HEK293 (cell line): ENCODE data around the gene LSM10.

Source experiments
- CTCF ChIA-PET: fragments of 350-600 bp; formaldehyde crosslinking; extraction: SDS; loops from one replicate; lab custom pipeline; 2021; ENCODE audit warnings: antibody characterized with exemption; lab: Yijun Ruan, JAX
- POLR2A ChIA-PET: fragments of 300-600 bp; formaldehyde crosslinking; extraction: SDS; loops from one replicate; lab custom pipeline; 2020; ENCODE audit warnings: antibody characterized with exemption, inconsistent platforms; lab: Yijun Ruan, JAX
- H3K27ac ChIP-seq: fragments of 200-500 bp; sonication (Bioruptor generic); 2 replicates; pipeline ENCODE4 v1.5.1; 2014; ENCODE audit warnings: low read depth, low read length, control low read depth, inconsistent platforms; ENCODE audit errors: extremely low read depth
- H3K36me3 ChIP-seq, 2 experiments: fragments of 200-500 bp in 1 of 2; sonication (Bioruptor generic) in 1 of 2; 1 replicate in 1 of 2; 2 replicates in 1 of 2; pipeline ENCODE4 v1.5.1; 2014 to 2017; ENCODE audit warnings: inconsistent platforms in 2 of 2, low read length in 2 of 2; ENCODE audit not compliant: control insufficient read depth in 2 of 2, insufficient read depth in 1 of 2
- H3K4me1 ChIP-seq: fragments of 200-500 bp; sonication (Bioruptor generic); 2 replicates; pipeline ENCODE4 v1.5.1; 2014; ENCODE audit warnings: mild to moderate bottlenecking, low read length, inconsistent platforms; ENCODE audit not compliant: control insufficient read depth, insufficient read depth
- H3K4me3 ChIP-seq: 2 replicates; pipeline ENCODE4 v1.5.1; 2011; ENCODE audit warnings: low read depth, mild to moderate bottlenecking, control low read depth, low read length, moderate library complexity
- H3K9me3 ChIP-seq: fragments of 200-500 bp; sonication (Bioruptor generic); 2 replicates; pipeline ENCODE4 v1.5.1; 2014; ENCODE audit warnings: low read depth, low read length, inconsistent platforms; ENCODE audit not compliant: control insufficient read depth, insufficient read depth
- PRDM1 ChIP-seq: fragments of 450-650 bp; formaldehyde crosslinking; IDR thresholded peaks from 2 replicates; pipeline ENCODE4; 2016; ENCODE audit warnings: missing biosample characterization, missing genetic modification characterization
- PRDM2 ChIP-seq: fragments of 450-650 bp; formaldehyde crosslinking; IDR thresholded peaks from 2 replicates; pipeline ENCODE4 v1.5.1; 2016; ENCODE audit warnings: missing biosample characterization, missing genetic modification characterization, borderline replicate concordance
- SCRT2 ChIP-seq: fragments of 450-650 bp; formaldehyde crosslinking; IDR thresholded peaks from 2 replicates; pipeline ENCODE4 v1.5.1; 2016; ENCODE audit warnings: missing biosample characterization, missing genetic modification characterization
- ZBTB21 ChIP-seq: fragments of 450-650 bp; formaldehyde crosslinking; IDR thresholded peaks from 2 replicates; pipeline ENCODE4 v1.5.1; 2017; ENCODE audit warnings: missing biosample characterization, missing genetic modification characterization
- ZNF10 ChIP-seq: fragments of 450-650 bp; formaldehyde crosslinking; IDR thresholded peaks from 2 replicates; pipeline ENCODE4 v1.5.1; 2017; ENCODE audit warnings: missing biosample characterization, missing genetic modification characterization
- ZNF114 ChIP-seq: fragments of 450-650 bp; formaldehyde crosslinking; IDR thresholded peaks from 2 replicates; pipeline ENCODE4 v1.5.0; 2017; ENCODE audit warnings: missing biosample characterization, missing genetic modification characterization
- ZNF138 ChIP-seq: fragments of 450-650 bp; formaldehyde crosslinking; IDR thresholded peaks from 2 replicates; pipeline ENCODE4 v1.5.1; 2016; ENCODE audit warnings: missing biosample characterization, missing genetic modification characterization, borderline replicate concordance
- ZNF202 ChIP-seq: fragments of 450-650 bp; formaldehyde crosslinking; IDR thresholded peaks from 2 replicates; pipeline ENCODE4 v1.5.1; 2016; ENCODE audit warnings: missing biosample characterization, missing genetic modification characterization, borderline replicate concordance
- ZNF292 ChIP-seq: fragments of 450-650 bp; formaldehyde crosslinking; IDR thresholded peaks from 2 replicates; pipeline ENCODE4 v1.5.1; 2016; ENCODE audit warnings: low read depth, missing biosample characterization, missing genetic modification characterization, borderline replicate concordance
- ZNF394 ChIP-seq: fragments of 450-650 bp; formaldehyde crosslinking; IDR thresholded peaks from 2 replicates; pipeline ENCODE4 v1.5.1; 2016; ENCODE audit warnings: missing biosample characterization, missing genetic modification characterization, mild to moderate bottlenecking, moderate library complexity, borderline replicate concordance
- ZNF416 ChIP-seq: fragments of 450-650 bp; formaldehyde crosslinking; IDR thresholded peaks from 2 replicates; pipeline ENCODE4 v1.5.1; 2016; ENCODE audit warnings: missing biosample characterization, missing genetic modification characterization
- ZNF501 ChIP-seq: fragments of 450-650 bp; formaldehyde crosslinking; IDR thresholded peaks from 2 replicates; pipeline ENCODE4 v1.5.1; 2016; ENCODE audit warnings: missing biosample characterization, missing genetic modification characterization
- ZNF510 ChIP-seq: fragments of 450-650 bp; formaldehyde crosslinking; IDR thresholded peaks from 2 replicates; pipeline ENCODE4 v1.5.1; 2018; ENCODE audit warnings: mild to moderate bottlenecking, missing genetic modification characterization, missing biosample characterization; ENCODE audit not compliant: insufficient replicate concordance
- ZNF518A ChIP-seq: fragments of 450-650 bp; formaldehyde crosslinking; conservative IDR thresholded peaks from 2 replicates; pipeline ENCODE4 v1.5.1; 2016; ENCODE audit warnings: low read depth, missing biosample characterization, missing genetic modification characterization
- ZNF521 ChIP-seq: fragments of 450-650 bp; formaldehyde crosslinking; IDR thresholded peaks from 2 replicates; pipeline ENCODE4 v1.5.1; 2017; ENCODE audit warnings: missing biosample characterization, mild to moderate bottlenecking, missing genetic modification characterization
- ZNF549 ChIP-seq: fragments of 450-650 bp; IDR thresholded peaks from 2 replicates; pipeline ENCODE4 v1.5.1; 2018; ENCODE audit warnings: missing biosample characterization, missing genetic modification characterization, mild to moderate bottlenecking, inconsistent platforms, moderate library complexity
- ZNF555 ChIP-seq: fragments of 450-650 bp; formaldehyde crosslinking; conservative IDR thresholded peaks from 2 replicates; pipeline ENCODE4 v1.5.1; 2017; ENCODE audit warnings: missing biosample characterization, mild to moderate bottlenecking, missing genetic modification characterization, inconsistent platforms
- TF ChIP-seq, protein P1 (sequence below): fragments of 450-650 bp; formaldehyde crosslinking; IDR thresholded peaks from 2 replicates; pipeline ENCODE4 v1.5.1; 2016; ENCODE audit warnings: missing biosample characterization, missing genetic modification characterization

Gene LSM10

GRCh38 chr1:36343651-36344394 lies 53.9 kb downstream of the LSM10 start:
- Histone ChIP-seq H3K4me3 (no peak overlapping the region), H3K4me1 (no peaks in the 10 kb centered on the region), H3K36me3 (peaks cover 0 to 76% of the 10 kb centered on the region in 2 experiments; a peak in 2 of 3 replicates), H3K27ac (no peak overlapping the region), H3K9me3 (no peaks in the 10 kb centered on the region)
- POLR2A ChIA-PET, result no interaction called here
- CTCF ChIA-PET, result interaction anchor here (0.8 to 2.4 kb wide), 8 partner anchors 10 to 90 kb away, joined by 4 to 21 read pairs (median 10); no protein-coding TSS in a partner anchor
- TF ChIP-seq SCRT2 (tag by site-specific recombination) (no peak), ZNF510 (no peak), ZNF10 (tag by site-specific recombination) (no peak), ZBTB21 (tag by site-specific recombination) (no peak), ZNF501 (tag by site-specific recombination) (no peak), PRDM2 (tag by site-specific recombination) (no peak), ZNF549 (no peak), ZNF416 (tag by site-specific recombination) (no peak), PRDM1 (tag by site-specific recombination) (no peak), ZNF394 (no peak), ZNF555 (tag by site-specific recombination) (no peak), ZNF292 (tag by site-specific recombination) (no peak), ZNF114 (tag by site-specific recombination) (no peak), ZNF202 (no peak), ZNF518A (tag by site-specific recombination) (no peak), ZNF138 (tag by site-specific recombination) (no peak), ZNF521 (tag by site-specific recombination) (no peak)
- TF ChIP-seq, protein P1, sequence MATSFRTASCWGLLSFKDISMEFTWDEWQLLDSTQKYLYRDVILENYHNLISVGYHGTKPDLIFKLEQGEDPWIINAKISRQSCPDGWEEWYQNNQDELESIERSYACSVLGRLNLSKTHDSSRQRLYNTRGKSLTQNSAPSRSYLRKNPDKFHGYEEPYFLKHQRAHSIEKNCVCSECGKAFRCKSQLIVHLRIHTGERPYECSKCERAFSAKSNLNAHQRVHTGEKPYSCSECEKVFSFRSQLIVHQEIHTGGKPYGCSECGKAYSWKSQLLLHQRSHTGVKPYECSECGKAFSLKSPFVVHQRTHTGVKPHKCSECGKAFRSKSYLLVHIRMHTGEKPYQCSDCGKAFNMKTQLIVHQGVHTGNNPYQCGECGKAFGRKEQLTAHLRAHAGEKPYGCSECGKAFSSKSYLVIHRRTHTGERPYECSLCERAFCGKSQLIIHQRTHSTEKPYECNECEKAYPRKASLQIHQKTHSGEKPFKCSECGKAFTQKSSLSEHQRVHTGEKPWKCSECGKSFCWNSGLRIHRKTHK (tag by site-specific recombination), result no peak
